Fibroblast of the conjunctiva (primary cell): ENCODE measurements around the gene ENDOD1.

Experiments used
- DNase-seq: peaks from one replicate; pipeline ENCODE4 v3.0.0-alpha.2; 2010; ENCODE audit warnings: low read depth

The ENDOD1 gene

DNA sequence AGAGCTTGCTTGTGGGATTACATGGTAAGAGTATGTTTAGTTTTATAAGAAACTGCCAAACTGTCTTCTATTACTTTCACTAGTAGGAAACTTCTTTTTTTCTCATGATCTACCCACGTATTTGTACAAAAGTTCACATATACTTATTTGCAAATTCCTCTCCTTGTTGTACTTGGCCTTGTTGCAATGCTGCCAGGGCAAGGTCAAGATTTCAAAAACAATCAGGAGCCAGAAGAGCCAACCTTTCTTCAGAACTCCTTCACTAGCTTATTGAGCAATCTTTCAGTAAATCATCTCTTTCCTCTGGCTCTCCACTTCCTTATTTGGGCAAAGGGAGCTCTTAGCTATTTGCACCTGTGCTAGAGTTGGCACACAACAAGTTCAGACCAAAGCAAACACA is 13.2 kb upstream of the ENDOD1 start:
- DNase-seq, result peak; percentile 93

DNA sequence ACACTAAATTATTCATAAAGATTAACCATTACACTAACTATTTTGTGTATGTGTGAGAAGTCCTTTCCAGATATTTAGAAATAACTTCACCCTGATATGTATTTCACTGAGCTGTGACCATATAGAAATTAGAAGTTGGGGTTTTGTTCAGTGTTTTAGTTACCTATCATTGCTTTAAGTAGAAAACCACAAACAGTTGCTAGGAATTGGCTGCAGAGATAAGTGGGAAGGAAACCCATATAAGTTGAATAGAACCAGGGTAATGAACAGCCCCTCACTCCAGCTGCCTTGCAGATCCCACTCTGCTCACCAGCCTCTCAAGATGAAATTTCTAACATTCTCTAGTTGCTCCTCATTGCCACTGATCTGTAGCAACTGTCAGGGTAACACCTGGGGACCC is 12.7 kb upstream of the ENDOD1 start:
- no peak for DNase-seq

DNA sequence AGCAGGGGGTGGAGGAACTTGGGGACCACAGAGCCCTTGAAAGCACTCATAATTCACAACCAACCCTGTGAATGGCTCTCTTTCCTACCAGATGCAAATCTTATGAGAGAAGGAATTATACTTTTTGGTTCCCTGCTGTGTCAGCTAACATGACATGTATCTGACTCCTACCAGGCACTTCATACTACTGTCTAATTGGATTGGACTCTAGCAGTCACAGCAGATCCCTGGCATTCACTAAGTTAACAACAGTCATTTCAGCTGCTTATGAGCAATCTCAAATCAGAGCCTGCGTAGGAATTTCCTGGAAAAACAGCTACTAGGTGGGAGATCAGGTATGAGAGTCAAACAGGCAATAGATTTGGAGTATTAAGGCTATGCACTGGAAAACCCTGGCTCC is 11.1 kb upstream of the ENDOD1 start:
- DNase-seq, result no peak

DNA sequence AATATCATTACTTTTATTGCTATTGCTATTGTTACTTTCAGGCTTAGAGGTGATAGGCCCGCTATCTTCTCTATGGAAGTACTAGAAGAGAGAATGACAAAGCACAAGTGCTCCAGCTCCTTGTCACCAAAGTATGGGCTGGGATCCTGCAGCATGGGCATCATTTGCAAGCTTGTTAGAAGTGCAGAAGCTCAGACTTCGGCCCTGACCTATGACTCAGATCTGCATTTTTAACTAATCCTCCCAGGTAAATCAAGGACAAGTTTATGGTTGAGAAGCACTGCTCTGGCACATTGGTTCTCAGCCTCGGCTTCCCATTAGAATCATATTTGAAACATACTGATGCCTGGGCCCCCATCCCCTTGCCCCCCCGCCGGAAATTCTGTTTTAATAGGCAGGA is 8.6 kb upstream of the ENDOD1 start:
- DNase-seq, result no peak

DNA sequence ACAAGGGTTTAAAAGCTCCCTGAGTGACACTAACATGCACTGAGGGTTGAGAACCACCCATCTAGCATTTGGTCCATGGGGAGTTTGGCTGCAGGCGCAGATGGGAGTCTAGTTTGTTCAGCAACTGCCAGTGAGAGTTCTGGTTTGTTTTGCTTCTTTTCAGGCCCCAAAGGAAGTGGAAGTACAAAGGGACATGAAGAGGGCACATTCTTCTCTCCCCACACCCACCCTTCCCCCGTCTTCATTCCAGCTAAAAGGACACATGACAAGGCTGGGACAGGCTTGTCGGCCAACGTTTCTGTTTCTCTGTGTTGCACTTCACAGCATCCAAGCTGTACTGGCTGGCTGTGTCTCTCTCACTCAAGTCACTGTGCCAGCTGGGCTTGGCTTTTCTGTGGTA is 8.2 kb upstream of the ENDOD1 start:
- DNase-seq, result no peak

DNA sequence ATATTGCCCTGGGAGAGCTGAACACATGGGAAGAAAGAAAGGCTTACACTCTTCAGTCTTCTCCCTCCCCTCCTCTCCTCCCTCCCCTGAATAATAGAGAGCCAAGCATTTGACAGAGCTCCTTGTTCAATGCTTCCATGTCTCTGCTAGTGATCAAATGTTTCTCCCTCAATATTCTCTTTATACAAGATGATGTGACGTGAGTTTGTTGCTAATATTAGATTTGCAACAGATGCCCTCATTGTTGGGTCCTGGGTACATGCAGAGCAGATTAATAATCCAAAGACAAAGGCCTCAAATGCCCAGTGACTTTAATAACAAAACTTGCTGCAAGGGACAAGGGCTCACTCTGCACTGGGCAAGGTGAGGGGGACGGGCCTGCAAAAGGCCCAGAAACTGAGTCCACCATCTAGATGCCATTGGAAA is 7.1 kb upstream of the ENDOD1 start:
- no peak for DNase-seq

DNA sequence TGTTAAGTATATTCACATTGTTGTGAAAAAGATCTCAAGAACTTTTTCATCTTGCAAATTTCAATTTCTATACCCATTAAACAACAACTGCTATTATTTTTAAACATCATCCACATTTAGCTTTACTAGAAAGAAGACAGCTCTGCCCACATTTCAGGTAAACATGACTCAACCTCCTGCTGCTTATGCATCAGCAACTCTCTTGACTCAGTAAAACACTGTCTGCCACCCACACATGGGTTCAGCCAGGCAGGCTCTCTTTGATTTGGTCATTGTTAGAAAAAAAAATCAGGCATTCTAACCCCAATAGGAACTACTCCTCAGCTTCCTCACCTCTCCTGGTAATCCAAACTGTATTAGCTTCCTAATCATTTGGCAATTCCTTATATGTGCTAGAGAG is 5.1 kb upstream of the ENDOD1 start:
- DNase-seq, result no peak

DNA sequence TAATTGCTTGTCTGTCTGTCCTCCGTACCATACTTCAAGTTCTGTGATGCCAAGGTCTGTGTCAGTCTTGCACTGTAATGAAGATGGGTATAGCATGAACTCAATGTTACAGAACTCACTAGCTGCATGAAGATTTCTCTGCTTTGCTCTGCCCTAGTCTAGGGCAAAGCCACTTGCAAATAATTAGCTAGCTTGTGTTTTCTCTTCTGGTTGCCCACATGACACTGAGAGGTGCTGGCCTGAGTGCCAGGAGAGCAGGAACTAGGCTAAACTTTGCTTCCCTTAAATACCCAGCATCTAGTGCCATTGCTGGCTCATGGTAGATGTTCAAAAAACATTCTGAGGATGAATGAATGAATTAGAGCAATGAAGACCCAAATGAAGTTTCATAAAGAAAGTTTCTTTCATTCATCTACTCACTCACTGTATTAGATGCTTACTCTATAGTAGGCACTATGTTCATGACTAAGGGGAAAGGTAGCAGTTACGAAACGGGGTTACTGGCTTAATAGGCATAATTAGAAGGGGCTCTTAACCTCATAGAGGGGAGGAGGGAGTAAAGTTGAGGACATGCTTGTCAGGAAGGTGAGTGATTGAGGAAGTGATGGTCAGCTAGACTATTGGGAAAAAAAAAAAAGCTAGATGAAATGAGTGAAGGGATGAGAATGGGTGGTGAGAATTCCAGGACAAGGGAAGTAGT is 4.4 kb upstream of the ENDOD1 start:
- no peak for DNase-seq

DNA sequence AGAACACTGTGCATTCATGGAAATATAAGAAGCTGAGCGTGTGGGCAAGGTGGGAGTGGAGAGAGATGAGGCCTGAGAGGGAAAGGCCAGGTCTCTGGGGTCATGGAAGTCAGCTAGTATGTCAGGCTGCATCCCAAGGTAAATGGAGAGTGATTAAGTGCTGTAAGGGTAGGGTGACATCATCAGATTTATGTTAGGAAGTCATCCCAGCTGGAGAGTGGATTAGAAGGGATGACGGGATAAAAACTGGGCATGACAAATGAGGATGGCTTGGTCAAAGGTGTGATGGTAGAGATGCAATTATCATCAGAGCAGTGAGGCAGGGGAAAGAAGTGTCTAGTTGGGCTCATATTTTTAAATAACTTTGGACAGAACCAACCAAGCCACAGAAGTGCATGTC is 3.5 kb upstream of the ENDOD1 start:
- DNase-seq, result no peak

DNA sequence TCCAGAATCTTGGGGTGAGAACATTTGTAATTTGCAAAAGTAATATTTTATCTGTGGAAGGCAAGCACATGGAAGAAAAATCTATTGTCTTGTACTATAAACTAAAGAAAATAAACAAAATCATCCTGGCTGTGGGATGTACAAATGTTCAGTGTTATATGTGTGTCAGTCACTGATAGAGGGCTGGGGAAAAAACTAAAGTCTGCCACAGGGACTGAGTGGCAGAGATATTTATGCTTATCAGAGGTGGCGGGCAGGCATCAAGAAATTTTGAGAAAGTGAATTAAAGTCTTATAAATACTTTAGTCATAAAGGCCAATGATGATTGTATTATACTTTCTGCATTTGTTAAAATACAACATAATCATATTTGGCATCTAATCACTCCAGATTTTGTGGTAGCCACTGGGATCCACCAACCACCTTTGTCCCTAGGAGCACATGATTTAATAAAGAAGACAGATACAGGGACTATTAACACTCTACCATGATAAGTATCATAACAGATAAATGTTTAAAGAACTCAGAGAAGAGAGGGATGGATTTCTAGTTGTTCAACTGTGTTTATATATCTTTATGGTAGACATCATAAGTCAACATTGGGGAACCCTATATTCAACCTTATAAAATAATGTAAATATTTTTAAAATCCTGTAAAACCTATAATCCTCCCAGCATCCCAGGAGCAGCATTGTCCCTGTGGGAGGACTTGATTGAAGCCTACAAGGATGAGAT is 2.6 kb upstream of the ENDOD1 start:
- DNase-seq, result no peak

DNA sequence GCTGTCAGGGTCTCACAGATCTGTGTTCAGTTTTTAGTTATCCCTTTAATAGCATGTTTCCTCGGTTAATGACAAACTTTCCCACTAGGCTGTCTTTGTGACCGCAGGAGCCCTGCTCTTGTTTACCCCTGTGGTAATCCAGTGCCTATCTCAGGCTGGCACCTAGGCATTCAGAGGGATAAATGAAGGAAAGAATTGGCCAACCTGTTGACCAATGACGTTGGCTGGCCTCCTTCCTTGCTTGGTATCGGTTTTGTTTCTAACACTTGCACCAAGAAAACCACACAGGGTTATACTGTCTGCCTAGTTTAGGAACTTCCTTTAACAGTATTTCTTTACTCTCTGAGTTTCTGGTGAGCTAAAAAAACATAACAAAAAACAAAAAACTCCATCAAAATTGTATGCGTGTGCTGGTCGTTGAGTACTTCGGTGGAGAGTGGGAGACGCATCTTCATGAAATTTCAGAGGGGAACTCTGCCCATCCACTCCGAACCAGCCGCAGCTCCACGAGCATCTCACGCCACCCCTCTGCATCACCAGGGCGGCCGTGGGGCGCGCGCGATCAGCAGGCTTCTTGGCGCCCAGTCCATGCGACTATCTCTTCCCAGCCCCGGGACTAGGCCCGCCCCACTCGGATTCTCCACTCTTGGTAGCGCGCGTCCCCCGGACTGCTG is 563 bp upstream of the ENDOD1 start:
- DNase-seq, result no peak

DNA sequence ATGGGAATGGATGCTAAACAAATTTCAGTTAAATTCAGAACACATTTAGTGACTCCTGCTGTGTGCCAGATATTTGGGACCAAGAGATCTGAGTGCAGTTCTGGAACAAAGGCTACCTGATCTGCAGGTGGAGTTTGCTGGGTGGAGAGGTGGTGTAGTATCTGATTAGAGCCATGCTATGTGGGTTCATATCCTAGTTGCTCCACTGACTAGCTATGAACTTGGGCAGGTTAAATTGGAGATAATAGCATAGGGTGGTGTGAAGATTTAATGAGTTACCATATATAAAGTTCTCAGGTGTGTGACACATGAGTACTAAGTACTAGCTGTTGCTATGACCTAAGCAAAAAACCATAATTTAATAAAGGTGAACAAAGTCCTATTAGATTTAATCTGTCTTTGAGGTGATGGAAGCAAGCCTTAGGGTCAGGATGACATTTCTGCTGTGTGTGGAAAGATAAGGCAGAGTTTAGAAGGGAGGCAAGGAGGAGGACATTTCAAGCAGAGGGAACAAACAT is 2.1 kb downstream of the ENDOD1 start:
- no peak for DNase-seq

DNA sequence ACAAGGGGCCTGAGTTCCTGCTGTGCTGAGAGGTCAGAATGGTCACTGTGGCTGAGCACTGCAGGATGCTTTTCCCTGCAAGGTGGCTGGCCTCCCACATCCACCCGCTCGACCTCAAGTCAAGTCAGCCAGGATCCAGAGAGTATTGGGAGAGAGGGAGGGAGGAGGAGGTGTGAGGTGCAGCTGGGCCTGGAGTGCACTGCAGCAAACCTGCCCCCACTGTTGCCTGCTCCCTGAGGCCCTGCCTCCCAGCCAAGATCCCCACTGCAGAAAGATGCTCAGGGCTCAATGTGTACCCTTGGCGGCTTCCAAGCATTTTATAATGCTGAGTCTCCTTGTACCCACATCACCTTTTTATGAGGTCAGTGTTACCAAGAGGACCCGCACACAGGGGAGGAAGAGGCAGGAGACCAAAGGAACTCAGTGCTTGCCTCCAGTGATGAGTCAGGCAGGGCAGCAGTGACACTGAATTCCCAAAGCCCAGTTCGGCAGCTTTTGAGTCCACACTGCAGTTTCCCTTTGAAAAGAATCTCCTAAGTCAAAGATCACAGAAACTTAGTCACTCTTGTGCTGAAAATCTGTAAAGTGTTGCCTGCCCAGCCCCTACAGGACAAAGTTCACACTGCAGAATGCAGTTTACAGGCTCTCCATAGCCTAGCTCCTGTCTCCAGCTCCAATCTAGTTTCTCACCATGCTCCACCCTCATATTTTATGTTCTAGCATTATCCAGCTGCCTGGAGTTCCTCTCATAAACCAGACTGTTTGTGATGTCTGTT is 3.1 kb downstream of the ENDOD1 start:
- DNase-seq, result peak; percentile 41

DNA sequence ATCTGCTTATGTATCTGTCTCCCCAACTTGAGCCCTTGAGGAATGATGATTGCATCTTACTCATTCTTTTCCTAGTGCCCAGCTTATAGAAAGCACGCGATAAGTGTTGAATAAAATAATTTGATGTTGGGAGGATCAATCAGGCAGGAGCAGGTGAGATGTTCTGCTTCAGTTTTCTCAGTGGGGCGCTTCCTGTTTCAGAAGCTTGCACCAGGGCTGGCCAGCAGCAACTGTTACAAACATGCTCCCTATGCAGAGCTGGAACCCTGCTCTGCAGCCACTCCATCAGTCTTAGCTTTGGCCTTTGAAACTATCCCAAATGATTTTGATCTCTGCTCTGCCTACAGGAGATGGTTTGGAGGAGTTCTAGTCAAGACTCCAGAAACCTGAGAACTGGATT is 3.9 kb downstream of the ENDOD1 start:
- no peak for DNase-seq

DNA sequence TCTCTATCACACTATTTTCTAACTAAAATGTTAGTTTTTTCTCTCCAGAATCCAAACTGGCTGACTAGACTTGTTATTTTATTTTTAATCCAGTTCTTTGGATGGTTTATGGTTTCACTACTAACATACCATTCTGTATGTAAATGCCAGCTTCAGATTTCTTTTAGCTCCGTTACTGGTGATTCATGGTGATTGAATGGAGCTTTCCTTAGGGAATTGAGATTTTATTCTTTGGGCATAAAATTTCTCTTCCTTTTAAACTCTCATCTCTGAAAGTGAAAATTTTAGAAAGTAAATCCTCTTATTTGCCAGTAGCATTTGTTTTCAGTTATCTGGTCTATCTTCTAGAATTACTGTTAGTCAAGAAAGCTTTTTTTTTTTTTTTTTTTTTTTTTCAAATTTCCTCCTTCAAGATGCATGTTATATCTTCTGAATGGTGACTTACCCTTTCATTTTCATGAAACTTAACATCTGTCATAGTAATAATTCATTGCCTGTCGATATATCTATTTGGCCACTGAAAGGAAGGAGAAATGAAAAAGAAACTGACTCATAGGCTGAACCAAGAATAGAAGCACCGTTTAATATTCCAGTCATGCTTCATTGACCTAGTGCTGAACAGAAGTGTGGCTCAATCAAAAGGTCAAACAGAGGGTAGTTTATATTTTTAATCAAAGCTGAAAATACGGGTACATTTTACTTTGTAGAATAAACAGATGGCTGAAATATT is 6.4 kb downstream of the ENDOD1 start:
- DNase-seq, result peak; percentile 40

DNA sequence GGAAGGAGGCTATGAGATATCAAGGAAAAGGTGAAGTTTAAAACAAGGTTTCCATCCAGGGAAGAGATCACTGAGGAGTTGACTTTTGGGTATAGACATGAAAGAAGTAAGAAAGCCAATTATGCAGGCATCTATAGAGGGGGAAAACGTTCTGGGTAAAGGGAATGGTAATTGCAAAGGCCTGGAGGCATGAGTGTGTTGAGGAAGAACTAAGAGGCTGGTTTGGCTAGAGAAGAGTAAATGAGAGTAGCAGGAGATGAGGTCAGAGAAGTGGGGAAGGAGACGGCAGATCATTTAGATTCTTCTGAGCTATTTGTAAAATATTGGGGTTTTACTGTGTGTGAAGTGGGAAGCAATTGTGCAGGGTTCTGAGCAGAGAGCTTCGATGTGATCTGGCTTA is 7.6 kb downstream of the ENDOD1 start:
- DNase-seq, result no peak

DNA sequence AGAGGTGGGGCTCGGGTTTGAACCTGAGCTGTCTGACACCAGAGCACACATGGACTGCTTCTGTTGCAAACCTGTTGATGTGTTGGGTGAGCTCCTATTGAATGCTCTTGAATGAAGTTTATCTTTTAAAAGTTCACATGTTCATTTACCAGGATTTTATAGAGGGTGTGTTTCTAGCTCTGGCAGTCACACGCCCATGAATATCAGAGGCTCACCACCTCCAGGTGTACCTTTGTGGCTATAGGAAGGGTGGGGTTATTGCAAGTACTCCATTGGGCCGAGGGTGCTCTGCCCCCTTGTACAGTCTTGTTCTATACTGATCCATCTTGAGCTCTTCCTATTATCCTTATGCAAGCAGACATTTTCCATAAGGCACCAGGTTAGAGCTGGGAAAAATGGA is 9.2 kb downstream of the ENDOD1 start:
- no peak for DNase-seq

DNA sequence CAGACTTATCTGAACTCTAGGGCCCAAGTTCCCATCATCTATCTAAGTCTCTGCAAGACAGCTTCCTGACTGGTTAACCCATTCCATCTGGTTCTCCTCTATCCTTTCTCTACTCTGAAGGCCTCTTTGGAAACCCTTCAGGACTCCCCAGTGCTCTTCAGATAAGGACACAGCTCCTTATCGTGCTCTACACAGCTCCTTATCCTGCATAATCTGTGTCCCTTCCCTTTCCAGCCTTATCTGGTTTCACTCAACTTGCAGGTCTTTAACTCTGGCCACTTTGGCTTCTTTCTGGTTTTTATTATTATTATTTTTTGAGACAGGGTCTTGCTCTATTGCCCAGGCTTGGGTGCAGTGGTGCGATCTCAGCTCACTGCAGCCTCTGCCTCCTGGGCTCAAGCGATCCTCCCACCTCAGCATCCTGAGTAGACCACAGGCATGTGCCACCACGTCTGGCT is 10.6 kb downstream of the ENDOD1 start:
- no peak for DNase-seq

DNA sequence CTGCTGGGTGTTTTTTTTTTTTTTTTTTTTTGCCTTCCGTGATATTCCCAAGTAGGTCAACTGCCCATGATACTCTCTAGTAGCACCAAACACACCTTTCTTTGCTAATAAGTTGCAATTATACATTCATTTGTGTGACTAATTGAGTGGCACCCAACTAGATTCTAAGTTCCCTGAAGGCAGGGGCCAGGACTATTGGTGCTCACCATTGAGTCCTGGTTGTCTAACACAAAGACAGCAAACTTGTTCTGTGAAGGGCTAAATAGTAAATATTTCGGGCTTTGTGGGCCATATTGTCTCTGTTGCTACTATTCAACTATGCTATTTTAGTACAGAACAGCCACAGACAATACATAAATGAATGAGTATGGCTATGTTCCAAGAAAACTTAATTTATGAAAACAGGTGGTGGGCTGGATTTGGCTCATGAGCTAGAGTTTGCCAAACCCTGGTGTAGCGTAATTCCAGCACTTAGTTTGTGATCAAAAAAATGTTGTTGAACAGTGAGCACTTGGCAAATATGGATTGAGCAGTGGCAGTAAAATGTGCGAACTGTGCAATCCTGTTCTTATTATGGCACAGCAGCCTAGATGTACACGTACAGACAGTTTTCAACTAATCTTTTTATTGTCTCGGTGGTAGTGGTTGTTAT is 11.3 kb downstream of the ENDOD1 start:
- no peak for DNase-seq

DNA sequence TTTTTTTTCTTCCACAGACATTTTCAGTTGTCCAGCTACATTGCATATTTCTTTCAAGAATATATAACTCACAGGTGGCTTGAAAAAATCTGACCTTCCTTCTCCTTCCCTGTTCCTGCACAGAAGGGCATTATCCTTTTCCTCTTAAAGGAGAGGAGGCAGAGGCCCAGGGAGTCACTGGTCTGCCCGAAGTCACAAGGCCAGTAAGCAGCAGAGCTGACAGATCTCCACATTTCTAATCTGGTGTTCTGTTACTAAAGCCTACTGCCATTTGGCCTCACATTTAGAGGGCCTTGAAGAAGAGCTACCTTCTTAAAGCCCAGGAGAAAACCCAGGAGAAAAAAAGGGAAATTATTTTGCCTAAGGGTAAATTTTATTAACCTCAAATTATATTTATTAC is 12.3 kb downstream of the ENDOD1 start:
- no peak for DNase-seq

DNA sequence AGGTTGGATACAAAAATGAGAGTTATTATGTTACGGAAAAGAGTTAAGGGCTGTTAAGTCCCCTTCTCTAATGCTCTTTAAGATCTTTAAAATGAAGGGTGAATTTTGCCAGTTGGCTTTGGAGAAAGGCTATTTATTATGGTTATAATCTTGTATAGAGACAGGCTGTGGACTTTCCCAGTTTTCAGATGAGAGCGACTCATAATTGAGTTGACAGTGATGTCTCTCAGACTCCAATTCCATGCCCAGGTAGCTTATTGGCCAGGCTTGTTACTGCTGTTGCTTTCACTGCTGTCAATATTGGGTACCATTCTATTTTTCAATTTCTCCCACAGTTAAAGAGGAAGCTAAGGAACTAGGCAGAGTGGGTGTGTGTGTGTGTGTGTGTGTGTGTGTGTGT is 13.1 kb downstream of the ENDOD1 start:
- DNase-seq, result no peak
